PC-9 (cell line): ENCODE results near the gene CDC42EP2. TPM values are rescaled to one million over a fixed set of nuclear protein-coding genes. Genes with fewer than 3 reads are reported as not detected.
A peak's percentile ranks its signal among the peaks of the same experiment; 100 is the strongest.

Experiments
- BruUV-seq: library from RNA; stranded (reverse); fragments of 400-500 nt; replicated peaks from 2 replicates; lab custom pipeline; 2021; lab: Mats Ljungman, UMichigan
- CTCF ChIA-PET: fragments of 300-600 bp; sonication (Branson Sonifier 250); formaldehyde crosslinking; loops from one replicate; lab custom pipeline; 2022; ENCODE audit warnings: antibody characterized with exemption; lab: Charles Lee
- POLR2A ChIA-PET: fragments of 300-600 bp; sonication (Branson Sonifier 250); formaldehyde crosslinking; loops from one replicate; lab custom pipeline; 2022; ENCODE audit warnings: antibody characterized with exemption; ENCODE audit not compliant: unreplicated experiment; lab: Charles Lee
- DNase-seq, 2 experiments: peaks; one replicate each; pipeline versions ENCODE4 v3.0.0 to v3.0.0-alpha.2; 2015 to 2022; ENCODE audit warnings: mixed read lengths in 1 of 2
- H2AFZ ChIP-seq: fragments of 200-600 bp; sonication (generic); 2 replicates; pipeline ENCODE4 v1.8.1; 2017; ENCODE audit warnings: antibody characterized with exemption
- H3F3A ChIP-seq: fragments of 200-600 bp; sonication (generic); 2 replicates; pipeline ENCODE4 v1.8.1; 2017; ENCODE audit warnings: antibody characterized with exemption, mild to moderate bottlenecking, low read depth; ENCODE audit not compliant: insufficient read depth
- H3K27ac ChIP-seq: fragments of 200-600 bp; sonication (generic); 2 replicates; pipeline ENCODE4 v1.6.1; 2016; ENCODE audit warnings: mixed run types
- H3K27me3 ChIP-seq: fragments of 200-600 bp; sonication (generic); 2 replicates; pipeline ENCODE4 v1.6.1; 2016; ENCODE audit warnings: low read depth, mixed run types; ENCODE audit not compliant: insufficient read depth
- H3K36me3 ChIP-seq: fragments of 200-600 bp; sonication (generic); 2 replicates; pipeline ENCODE4 v1.6.1; 2016; ENCODE audit warnings: low read depth, mixed run types
- H3K4me1 ChIP-seq: fragments of 200-600 bp; sonication (generic); replicated peaks from 2 replicates; pipeline ENCODE4 v1.6.1; 2016; ENCODE audit warnings: mixed run types; ENCODE audit not compliant: insufficient read depth
- H3K4me2 ChIP-seq: fragments of 200-600 bp; sonication (generic); 2 replicates; pipeline ENCODE4 v1.6.1; 2017; ENCODE audit warnings: mixed run types
- H3K4me3 ChIP-seq: fragments of 200-600 bp; sonication (generic); 2 replicates; pipeline ENCODE4 v1.6.1; 2016; ENCODE audit warnings: mixed run types
- H3K79me2 ChIP-seq: fragments of 200-600 bp; sonication (generic); 2 replicates; pipeline ENCODE4 v1.6.1; 2017; ENCODE audit warnings: low read depth, mixed run types
- H3K9me2 ChIP-seq: fragments of 200-600 bp; sonication (generic); 2 replicates; pipeline ENCODE4 v1.8.1; 2017; ENCODE audit warnings: mild to moderate bottlenecking; ENCODE audit not compliant: insufficient read depth
- H3K9me3 ChIP-seq: fragments of 200-600 bp; sonication (generic); 2 replicates; pipeline ENCODE4 v1.8.1; 2016; ENCODE audit warnings: low read depth; ENCODE audit not compliant: insufficient read depth
- H4K20me1 ChIP-seq: fragments of 200-600 bp; sonication (generic); 2 replicates; pipeline ENCODE4 v1.8.1; 2017; ENCODE audit not compliant: insufficient read depth
- CTCF ChIP-seq: fragments of 200-600 bp; sonication (generic); conservative IDR thresholded peaks from 2 replicates; pipeline ENCODE4 v1.6.1; 2017; ENCODE audit warnings: mixed run types, antibody characterized with exemption, mild to moderate bottlenecking, moderate library complexity
- EZH2 ChIP-seq: fragments of 200-600 bp; sonication (generic); IDR thresholded peaks from 2 replicates; pipeline ENCODE4 v1.8.0; 2017; ENCODE audit warnings: antibody characterized with exemption, low read depth
- intact Hi-C: fragments of 100-400 bp; cut with micrococcal nuclease; formaldehyde crosslinking; loops from one replicate; pipeline ENCODE4 v1.10.0; 2022; ENCODE audit not compliant: unreplicated experiment
- total RNA-seq: library from RNA; stranded (reverse); gene quantifications from 2 replicates; pipeline ENCODE4 v1.2.3, GENCODE V29; 2021

Gene CDC42EP2
- total RNA-seq, 1 experiment from 2014 or later = 20.8 TPM

DNA sequence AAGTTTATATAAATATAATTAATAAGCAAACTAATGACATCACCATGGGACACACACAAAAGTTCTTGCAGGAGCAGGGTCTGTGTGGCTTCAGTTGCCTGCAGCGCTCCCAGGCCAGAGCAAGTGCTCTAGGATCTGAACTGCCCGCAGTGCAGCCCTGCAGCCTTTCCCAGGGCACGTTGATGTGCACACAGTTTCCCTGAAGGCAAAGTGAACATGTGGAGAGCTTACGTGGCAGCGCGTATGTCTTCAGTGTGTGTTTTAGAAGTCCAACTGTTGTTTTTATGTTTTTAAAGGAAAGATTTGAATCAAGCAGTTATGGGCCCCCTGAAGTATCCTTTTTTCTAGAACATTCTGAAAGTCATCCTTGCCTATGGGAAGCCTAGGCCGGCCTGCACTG lies 38.7 kb downstream of the CDC42EP2 start:
- TF ChIP-seq CTCF = no peak
- no peak for TF ChIP-seq EZH2
- H3K4me2 ChIP-seq = no peak overlapping the region
- H3K36me3 ChIP-seq = peaks cover 16% of the 10 kb centered on the region
- ChIA-PET CTCF (interaction anchor here (0.7 to 2.0 kb wide), 3 partner anchors 78 to 505 kb away, joined by 3 to 8 read pairs (median 3); no protein-coding TSS in a partner anchor), POLR2A (interaction anchor here (0.7 kb wide), 1 partner anchor 506 kb away, joined by 5 read pairs; no protein-coding TSS in a partner anchor)
- H3F3A ChIP-seq = peaks cover 49% of the 10 kb centered on the region
- no peaks in the 10 kb centered on the region for H3K27me3 ChIP-seq
- no peaks in the 10 kb centered on the region for H3K9me2 ChIP-seq
- DNase-seq = no peak
- no peaks in the 10 kb centered on the region; the same call in 1 of the 2 replicates for H4K20me1 ChIP-seq
- H3K79me2 ChIP-seq = no peaks in the 10 kb centered on the region
- intact Hi-C loops = no loop called here
- H2AFZ ChIP-seq = no peak overlapping the region
- no TSS peak for BruUV-seq
- no peak overlapping the region for H3K4me3 ChIP-seq
- H3K4me1 ChIP-seq = peaks cover 11% of the 10 kb centered on the region
- H3K27ac ChIP-seq = no peak overlapping the region
- no peaks in the 10 kb centered on the region for H3K9me3 ChIP-seq

DNA sequence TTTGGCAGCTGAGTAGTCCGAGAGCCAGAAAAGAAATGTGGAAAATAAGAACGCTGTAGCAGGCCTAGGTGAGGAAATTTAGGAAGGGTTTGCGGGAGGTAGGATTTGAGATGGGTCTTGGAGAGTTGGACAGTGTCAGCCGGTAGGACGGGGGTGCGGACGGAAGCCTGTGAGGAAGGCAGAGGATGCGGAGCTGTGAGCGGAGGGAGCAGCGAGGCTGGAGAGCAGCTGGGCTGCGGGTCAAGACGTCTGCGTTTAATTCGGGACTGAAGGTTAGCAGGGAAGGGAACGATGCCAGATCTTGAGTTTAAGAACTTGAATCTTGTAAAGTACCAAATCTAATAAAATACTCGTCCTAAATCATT lies 39.2 kb downstream of the CDC42EP2 start:
- intact Hi-C loops = loop anchor here (2.0 kb wide), 1 partner anchor 37 kb away; no protein-coding TSS in a partner anchor
- TF ChIP-seq EZH2 (no peak), CTCF (no peak)
- H3K9me3 ChIP-seq = no peaks in the 10 kb centered on the region
- DNase-seq = no peak
- peak overlapping the region; percentile 76 for H2AFZ ChIP-seq
- no peaks in the 10 kb centered on the region for H3K9me2 ChIP-seq
- peak overlapping the region; percentile 100 for H3K4me2 ChIP-seq
- H4K20me1 ChIP-seq = no peaks in the 10 kb centered on the region; the same call in 1 of the 2 replicates
- H3F3A ChIP-seq = peaks cover 49% of the 10 kb centered on the region
- H3K4me3 ChIP-seq = peak overlapping the region; percentile 87
- no peaks in the 10 kb centered on the region for H3K79me2 ChIP-seq
- POLR2A ChIA-PET = interaction anchor here (0.7 kb wide), 1 partner anchor 506 kb away, joined by 5 read pairs; no protein-coding TSS in a partner anchor
- no peak overlapping the region for H3K27ac ChIP-seq
- H3K4me1 ChIP-seq = peaks cover 11% of the 10 kb centered on the region
- H3K27me3 ChIP-seq = no peaks in the 10 kb centered on the region
- CTCF ChIA-PET = interaction anchor here (0.8 to 2.0 kb wide), 3 partner anchors 79 to 195 kb away, joined by 4 to 9 read pairs (median 8); no protein-coding TSS in a partner anchor
- no TSS peak for BruUV-seq
- peaks cover 12% of the 10 kb centered on the region for H3K36me3 ChIP-seq

- peaks cover 7% of the 10 kb centered on the region for H3K36me3 ChIP-seq
- H3K9me3 ChIP-seq = no peaks in the 10 kb centered on the region
- TF ChIP-seq EZH2 (no peak), CTCF (no peak)
- peak; percentile 88 to 99 for DNase-seq
- H2AFZ ChIP-seq = peak within 1 kb of the TSS; percentile 84
- ChIA-PET CTCF (interaction anchor here (0.8 to 2.0 kb wide), 3 partner anchors 79 to 195 kb away, joined by 4 to 9 read pairs (median 8); no protein-coding TSS in a partner anchor), POLR2A (no interaction called here)
- no peaks in the 10 kb centered on the region for H3K79me2 ChIP-seq
- peak within 1 kb of the TSS; percentile 87 for H3K4me3 ChIP-seq
- H3K4me1 ChIP-seq = peaks cover 11% of the 10 kb centered on the region
- H3K4me2 ChIP-seq = peak within 1 kb of the TSS; percentile 100
- no peaks in the 10 kb centered on the region for H3K27me3 ChIP-seq
- intact Hi-C loops = loop anchor here (2.0 kb wide), 1 partner anchor 38 kb away; no protein-coding TSS in a partner anchor
- H4K20me1 ChIP-seq = no peaks in the 10 kb centered on the region; the same call in 1 of the 2 replicates
- H3K27ac ChIP-seq = no peak within 1 kb of the TSS
- no peaks in the 10 kb centered on the region for H3K9me2 ChIP-seq
- peaks cover 43% of the 10 kb centered on the region for H3F3A ChIP-seq
- BruUV-seq = no TSS peak
Observed at GRCh38 chr11:65354265-65355012, 39.8 kb downstream of the CDC42EP2 start, which contains the start of gene TIGD3. Gene TIGD3 (plus strand): TSS chr11:65354751. CDS start chr11:65355809, 1,058 bp downstream.
